ENCODE measurements around the gene MVD.
"Not testable (repeated sequence)": the region's sequence is repeated elsewhere in the genome, so short reads cannot be mapped to it uniquely, and the experiment has no call there.

MVD gene

DNA sequence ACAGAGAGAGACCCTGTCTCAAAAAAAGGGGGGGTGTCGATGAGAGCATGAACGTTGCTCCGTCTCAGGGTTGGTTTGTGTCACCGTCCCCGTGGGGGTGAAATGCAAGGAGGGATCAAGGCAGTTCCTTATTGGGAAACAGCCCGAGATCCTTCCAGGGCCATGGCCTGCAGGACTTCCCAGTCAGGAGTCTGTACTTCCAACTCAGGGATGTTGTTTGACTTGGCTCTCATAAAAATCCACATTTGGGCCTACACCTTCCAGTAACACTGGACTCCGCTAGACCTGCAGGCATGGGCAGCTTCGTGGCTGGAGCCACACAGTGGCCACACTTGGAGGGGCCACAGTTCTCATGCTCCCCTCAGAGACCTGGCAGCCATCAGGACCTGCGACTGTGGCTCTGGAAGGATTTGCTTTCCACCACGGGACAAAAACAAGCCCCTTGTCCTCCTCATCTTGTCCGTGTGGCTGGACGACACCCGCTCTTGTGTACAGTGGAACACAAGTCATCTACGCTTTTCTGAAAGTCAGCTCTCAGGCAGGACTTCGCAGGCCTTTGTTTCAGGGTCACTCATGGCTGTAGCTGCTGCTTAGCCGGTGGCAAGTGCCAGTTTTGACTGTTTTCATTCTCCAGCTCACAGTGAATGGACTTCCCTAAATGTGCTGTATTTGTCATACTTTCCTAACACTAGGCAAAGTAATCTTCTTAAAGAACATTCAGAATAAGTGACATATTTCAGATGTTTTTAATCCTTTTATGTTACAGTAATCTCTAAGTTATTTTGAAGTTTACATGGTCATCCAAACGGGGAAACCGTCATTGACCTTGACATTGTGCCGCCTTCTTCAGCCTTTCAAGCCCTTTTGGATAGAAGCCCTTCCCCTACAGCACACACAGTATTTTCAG lies 48.7 kb downstream of the MVD start:
- no peak for DNase-seq (ENCODE audit: low read depth)
- H3K4me3 ChIP-seq (ENCODE audit: low read depth, low read length): no peak overlapping the region
- TF ChIP-seq, protein P1, sequence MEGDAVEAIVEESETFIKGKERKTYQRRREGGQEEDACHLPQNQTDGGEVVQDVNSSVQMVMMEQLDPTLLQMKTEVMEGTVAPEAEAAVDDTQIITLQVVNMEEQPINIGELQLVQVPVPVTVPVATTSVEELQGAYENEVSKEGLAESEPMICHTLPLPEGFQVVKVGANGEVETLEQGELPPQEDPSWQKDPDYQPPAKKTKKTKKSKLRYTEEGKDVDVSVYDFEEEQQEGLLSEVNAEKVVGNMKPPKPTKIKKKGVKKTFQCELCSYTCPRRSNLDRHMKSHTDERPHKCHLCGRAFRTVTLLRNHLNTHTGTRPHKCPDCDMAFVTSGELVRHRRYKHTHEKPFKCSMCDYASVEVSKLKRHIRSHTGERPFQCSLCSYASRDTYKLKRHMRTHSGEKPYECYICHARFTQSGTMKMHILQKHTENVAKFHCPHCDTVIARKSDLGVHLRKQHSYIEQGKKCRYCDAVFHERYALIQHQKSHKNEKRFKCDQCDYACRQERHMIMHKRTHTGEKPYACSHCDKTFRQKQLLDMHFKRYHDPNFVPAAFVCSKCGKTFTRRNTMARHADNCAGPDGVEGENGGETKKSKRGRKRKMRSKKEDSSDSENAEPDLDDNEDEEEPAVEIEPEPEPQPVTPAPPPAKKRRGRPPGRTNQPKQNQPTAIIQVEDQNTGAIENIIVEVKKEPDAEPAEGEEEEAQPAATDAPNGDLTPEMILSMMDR (IDR thresholded peaks at IDR 0.05; ENCODE audit: low read depth, low read length, missing control alignments): no peak

DNA sequence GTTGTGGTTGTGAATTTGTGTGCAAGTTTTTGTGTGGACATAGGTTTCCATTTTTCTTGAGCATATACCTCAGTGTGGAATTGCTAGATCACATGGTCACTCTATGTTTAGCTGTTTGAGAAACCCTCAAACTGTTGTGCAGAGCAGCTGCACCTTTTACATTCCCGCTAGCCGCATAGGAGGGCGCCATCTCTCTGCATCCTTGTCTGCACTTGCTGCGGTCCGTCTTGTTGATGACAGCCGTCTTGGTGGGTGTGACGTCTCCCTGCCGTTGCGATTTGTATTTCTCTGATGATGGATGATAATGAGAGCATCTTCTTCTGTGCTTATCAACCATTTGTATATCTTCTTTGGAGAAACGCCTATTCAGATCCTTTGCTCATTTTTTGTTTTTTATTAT lies 49.6 kb downstream of the MVD start:
- H3K4me3 ChIP-seq (ENCODE audit: low read depth, low read length): no peak overlapping the region
- TF ChIP-seq, protein P1 (IDR thresholded peaks at IDR 0.05; ENCODE audit: low read depth, low read length, missing control alignments): no peak
- DNase-seq (ENCODE audit: low read depth): no peak

DNA sequence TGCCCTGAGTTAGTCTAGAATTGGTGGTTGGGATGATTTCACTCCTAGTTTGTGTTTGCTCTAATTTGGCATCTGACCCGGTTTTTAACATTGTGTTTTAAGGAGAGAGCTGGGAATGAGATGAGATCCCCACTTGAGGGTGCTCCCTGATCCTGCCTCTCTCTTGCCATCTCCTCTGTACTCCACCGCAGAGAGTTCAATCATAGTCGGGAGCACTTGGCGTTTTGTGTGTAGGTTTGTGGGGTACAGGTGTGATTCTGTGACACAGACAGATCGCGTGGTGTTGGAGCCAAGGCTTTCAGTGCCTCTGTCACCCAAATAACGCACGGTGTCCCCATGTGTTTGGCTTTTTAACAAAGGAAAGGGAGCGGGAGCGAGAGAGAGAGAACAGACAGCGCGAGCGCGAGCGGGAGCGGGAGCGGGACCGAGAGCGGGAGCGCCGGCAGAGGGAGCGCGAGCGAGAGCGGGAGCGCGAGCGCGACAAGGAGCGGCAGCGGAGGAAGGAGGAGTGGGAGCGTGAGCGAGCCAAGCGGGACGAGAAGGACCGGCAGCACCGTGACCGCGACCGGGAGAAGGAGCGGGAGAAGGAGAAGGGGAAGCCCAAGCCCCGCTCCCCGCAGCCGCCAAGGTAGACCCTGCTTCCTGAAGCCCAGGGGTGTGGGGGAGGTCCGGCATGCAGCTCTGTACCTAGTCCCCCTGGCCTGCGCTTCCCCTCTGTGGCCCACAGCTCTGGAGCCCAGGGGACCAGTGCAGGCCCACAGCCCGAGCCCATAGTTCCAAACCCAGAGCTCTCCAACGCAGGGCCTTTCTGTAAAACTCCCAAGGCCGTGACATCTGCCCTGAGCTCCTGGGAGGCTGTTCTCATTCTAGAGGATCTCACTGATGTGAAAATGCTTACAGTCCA lies 51.7 kb downstream of the MVD start:
- no peak overlapping the region for H3K4me3 ChIP-seq (ENCODE audit: low read depth, low read length)
- no peak for DNase-seq (ENCODE audit: low read depth)
- TF ChIP-seq, protein P1 (IDR thresholded peaks at IDR 0.05; ENCODE audit: low read depth, low read length, missing control alignments): no peak

DNA sequence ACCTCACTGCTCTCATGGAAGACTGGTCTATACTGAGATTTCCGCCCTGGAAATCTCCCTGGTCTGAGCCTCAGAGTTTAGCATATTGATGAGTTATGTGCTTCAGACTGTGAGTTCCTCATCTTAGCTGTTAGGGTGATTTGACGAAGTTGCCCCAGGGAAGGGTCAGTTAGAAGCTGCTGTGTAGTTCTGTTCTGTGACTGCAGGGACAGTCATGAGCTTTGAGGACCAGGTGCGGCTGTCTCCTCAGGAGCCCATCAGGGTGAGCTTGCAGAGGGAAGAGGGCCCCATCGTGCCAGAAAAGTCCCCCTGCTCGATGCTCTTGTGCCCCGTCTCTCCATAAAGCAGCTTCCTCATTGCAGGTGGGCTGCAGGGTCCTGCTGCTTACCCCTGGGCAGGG lies 52.8 kb downstream of the MVD start:
- no peak for DNase-seq (ENCODE audit: low read depth)
- H3K4me3 ChIP-seq (ENCODE audit: low read depth, low read length): no peak overlapping the region
- TF ChIP-seq, protein P1 (IDR thresholded peaks at IDR 0.05; ENCODE audit: low read depth, low read length, missing control alignments): peak; percentile 34

DNA sequence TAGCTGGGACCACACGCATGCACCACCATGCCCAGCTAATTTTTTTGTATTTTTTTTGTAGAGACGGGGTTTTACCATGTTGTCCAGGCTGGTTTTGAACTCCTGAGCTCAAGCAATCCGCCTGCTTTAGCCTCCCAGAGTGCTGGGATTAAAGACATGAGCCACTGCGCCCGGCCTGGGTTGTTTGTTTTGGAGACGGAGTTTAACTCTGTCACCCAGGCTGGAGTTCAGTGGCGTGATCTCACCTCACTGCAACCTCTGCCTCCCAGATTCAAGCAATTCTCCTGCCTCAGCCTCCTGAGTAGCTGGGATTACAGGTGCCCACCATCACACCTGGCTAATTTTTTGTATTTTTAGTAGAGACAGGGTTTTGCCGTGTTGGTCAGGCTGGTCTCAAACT lies 53.5 kb downstream of the MVD start:
- not testable (repeated sequence) for DNase-seq (ENCODE audit: low read depth)

DNA sequence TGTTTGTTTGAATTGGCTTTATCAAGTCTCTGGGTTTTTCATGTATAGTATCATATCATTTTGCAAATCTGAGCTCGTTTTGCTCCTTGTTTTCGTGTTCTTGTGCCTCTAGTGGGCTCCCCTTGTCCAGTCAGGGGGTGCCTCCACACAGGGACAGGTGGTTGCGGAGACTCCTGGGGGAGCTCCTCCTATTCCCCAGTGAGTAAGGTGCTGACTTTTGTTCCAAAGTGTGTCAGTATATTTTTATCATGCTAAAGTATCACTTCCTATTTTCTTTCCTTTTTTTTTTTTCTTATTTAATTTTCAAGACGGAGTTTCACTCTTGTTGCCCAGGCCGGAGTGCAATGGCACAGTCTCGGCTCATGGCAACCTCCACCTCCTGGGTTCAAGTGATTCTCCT lies 54.8 kb downstream of the MVD start:
- no peak for DNase-seq (ENCODE audit: low read depth)
- no peak overlapping the region for H3K4me3 ChIP-seq (ENCODE audit: low read depth, low read length)

More for the DNA sequence above, 53.5 kb downstream of the MVD start:
- H3K4me3 ChIP-seq (ENCODE audit: low read depth, low read length): not testable (repeated sequence)

More for the DNA sequence above, 54.8 kb downstream of the MVD start:
- TF ChIP-seq, protein P1 (IDR thresholded peaks at IDR 0.05; ENCODE audit: low read depth, low read length, missing control alignments): no peak
